Natural killer cell (primary cell): ENCODE measurements around the gene HMX1. TPM values are rescaled to one million over a fixed set of nuclear protein-coding genes. Genes with fewer than 3 reads are reported as not detected.

ENCODE experiments used
- ATAC-seq, 3 donors: fragments of 150-1000 bp in 2 of 3; fragments of 200-7000 bp in 1 of 3; cut with Tn5 transposase; 1 replicate in 1 of 3; 2 replicates in 2 of 3; pipeline ENCODE4 v1.10.0; 2021; ENCODE audit warnings: mild to moderate bottlenecking in 2 of 3, moderate library complexity in 2 of 3
- DNase-seq, 2 donors: peaks; one replicate each; pipeline versions ENCODE4 v3.0.0 to v3.0.0-alpha.2; 2013 to 2021; ENCODE audit warnings: mixed read lengths in 1 of 2
- H3K27ac ChIP-seq: one replicate; pipeline ENCODE4 v1.5.1; 2013; ENCODE audit warnings: mild to moderate bottlenecking, low read length
- H3K27me3 ChIP-seq: one replicate; pipeline ENCODE4 v1.6.1; 2013; ENCODE audit warnings: low read length; ENCODE audit not compliant: control insufficient read depth, insufficient read depth
- H3K36me3 ChIP-seq: one replicate; pipeline ENCODE4 v1.6.1; 2013; ENCODE audit warnings: low read length; ENCODE audit not compliant: control insufficient read depth, insufficient read depth
- H3K4me1 ChIP-seq: one replicate; pipeline ENCODE4 v1.6.1; 2013; ENCODE audit warnings: low read length; ENCODE audit not compliant: control insufficient read depth, insufficient read depth
- H3K4me3 ChIP-seq: one replicate; pipeline ENCODE4 v1.5.1; 2013; ENCODE audit warnings: low read length
- H3K9me3 ChIP-seq: one replicate; pipeline ENCODE4 v1.6.1; 2013; ENCODE audit warnings: low read length; ENCODE audit not compliant: control insufficient read depth, insufficient read depth
- H3K27ac Mint-ChIP-seq, 2 donors: one replicate each; pipeline ENCODE4 v1.8.0; 2022; ENCODE audit warnings: mild to moderate bottlenecking in 2 of 2, mixed read lengths in 2 of 2, moderate library complexity in 1 of 2
- H3K27me3 Mint-ChIP-seq, 2 donors: one replicate each; pipeline ENCODE4 v1.8.0; 2022; ENCODE audit warnings: low read depth in 2 of 2, mixed read lengths in 2 of 2
- H3K36me3 Mint-ChIP-seq: one replicate; pipeline ENCODE4 v1.8.0; 2022; ENCODE audit warnings: mixed read lengths
- H3K4me1 Mint-ChIP-seq, 2 donors: one replicate each; pipeline ENCODE4 v1.8.0; 2022; ENCODE audit warnings: mixed read lengths in 2 of 2
- H3K4me3 Mint-ChIP-seq: one replicate; pipeline ENCODE4 v1.8.0; 2022; ENCODE audit warnings: mild to moderate bottlenecking, moderate library complexity, mixed read lengths
- H3K9me3 Mint-ChIP-seq, 2 donors: one replicate each; pipeline ENCODE4 v1.8.0; 2022; ENCODE audit warnings: mixed read lengths in 2 of 2
- CTCF ChIP-seq: fragments of 200-600 bp; IDR thresholded peaks from one replicate; pipeline ENCODE4 v1.8.0; 2022; ENCODE audit warnings: antibody characterized with exemption
- WGBS: methylation state at CpG from one replicate; pipeline ENCODE4 v1.1.7; 2013; ENCODE audit warnings: missing lambda C conversion rate; ENCODE audit not compliant: insufficient coverage; 5-methylcytosine and 5-hydroxymethylcytosine counted together
- intact Hi-C: fragments of 100-400 bp; cut with micrococcal nuclease; formaldehyde crosslinking; loops from one replicate; pipeline ENCODE4 v1.14.2; 2022
- total RNA-seq, 4 donors: library from RNA; stranded (reverse); fragments of 120-200 nt in 1 of 4; gene quantifications; one replicate each; pipeline versions ENCODE4 v1.2.3 to v1.2.4, GENCODE V29; 2013 to 2022

HMX1 gene
- total RNA-seq, 3 donors from 2014 or later (not counting 1 experiment from before 2014, with no cell fraction given): not detected

DNA sequence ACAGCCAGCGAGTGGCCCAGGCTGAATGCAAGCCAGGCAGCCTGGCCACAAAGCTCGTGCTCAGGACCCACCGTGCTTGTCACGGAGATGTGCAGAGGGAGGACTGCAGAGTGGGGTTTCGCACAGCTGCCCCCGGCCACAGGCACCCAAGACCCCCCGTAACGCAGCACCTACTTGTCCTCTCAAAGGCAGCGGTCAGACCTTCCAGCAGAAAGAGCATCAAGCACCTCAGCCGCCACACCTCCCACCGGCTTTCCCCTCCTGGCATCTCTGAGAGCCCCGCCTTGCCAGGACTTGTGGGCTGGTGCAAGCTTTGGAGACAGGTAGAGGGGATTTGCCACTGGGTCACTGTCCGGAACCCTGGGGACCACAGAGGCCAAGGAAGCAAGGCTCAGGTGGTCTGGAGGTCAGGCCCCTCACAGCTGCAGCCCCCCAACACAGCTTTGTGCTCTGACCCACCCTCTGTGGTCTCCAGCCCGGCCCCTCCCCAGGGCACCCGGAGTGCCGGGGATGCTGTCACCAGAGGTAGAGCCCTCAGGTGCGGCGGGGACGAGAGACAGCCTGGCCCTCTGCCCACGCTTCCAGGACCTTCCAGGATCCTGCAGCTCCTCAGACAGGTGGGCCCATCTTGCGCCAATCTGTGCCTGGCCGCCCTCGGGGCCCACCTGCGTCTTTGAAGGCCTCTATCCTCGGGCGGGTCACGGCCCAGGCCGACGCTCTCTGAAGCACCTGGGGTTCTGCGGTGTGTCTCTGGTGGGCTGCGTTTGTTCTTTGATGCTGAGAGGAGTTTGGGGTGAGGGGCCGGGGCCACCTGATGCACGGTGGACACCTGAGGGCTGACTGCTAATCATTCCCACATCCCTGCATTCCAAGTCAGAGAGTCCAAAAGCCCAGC lies 34.4 kb upstream of the HMX1 start:
- H3K27ac Mint-ChIP-seq: no peak overlapping the region
- no peaks in the 10 kb centered on the region for H3K36me3 ChIP-seq
- H3K27me3 ChIP-seq: no peaks in the 10 kb centered on the region
- no peak for DNase-seq
- TF ChIP-seq CTCF: no peak
- no peaks in the 10 kb centered on the region for H3K9me3 Mint-ChIP-seq
- H3K27ac ChIP-seq: no peak overlapping the region
- H3K4me1 ChIP-seq: no peaks in the 10 kb centered on the region
- H3K27me3 Mint-ChIP-seq: peaks cover 2 to 7% of the 10 kb centered on the region in 2 donors
- no peak overlapping the region for H3K4me3 ChIP-seq
- H3K4me3 Mint-ChIP-seq: no peak overlapping the region
- WGBS: 85% methylated on average over 33 of the region's 33 CpGs
- peaks cover 4% of the 10 kb centered on the region for H3K9me3 ChIP-seq
- intact Hi-C loops: no loop called here
- no peaks in the 10 kb centered on the region for H3K36me3 Mint-ChIP-seq
- no peaks in the 10 kb centered on the region for H3K4me1 Mint-ChIP-seq
- no peak for ATAC-seq

DNA sequence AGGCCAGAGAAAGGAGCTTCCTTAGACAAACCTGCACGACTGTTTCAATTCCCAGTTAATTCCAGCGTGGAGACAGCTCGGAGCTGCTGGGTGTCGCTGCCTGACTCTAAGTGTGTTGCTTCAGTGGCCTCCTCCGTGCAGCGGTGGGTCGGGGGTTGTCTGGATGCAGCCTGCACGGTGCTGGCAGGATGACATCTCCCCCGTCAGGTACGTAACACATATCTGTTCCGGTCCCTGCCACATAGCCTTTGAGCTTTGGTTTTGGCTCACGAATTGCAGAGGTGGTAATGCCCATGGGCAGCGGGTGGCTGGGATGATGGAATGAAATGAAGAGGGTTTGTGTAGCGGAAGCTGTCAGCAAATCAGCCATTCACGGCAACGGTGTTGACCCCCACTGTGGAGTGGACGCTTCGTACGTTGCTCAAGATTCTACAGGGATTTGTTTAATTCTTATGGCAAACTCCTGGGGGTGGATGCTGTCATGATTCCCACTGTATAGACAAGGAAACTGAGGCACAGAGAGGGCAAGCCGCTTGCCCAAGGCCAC lies 33.7 kb upstream of the HMX1 start:
- intact Hi-C loops: no loop called here
- 83% methylated on average over 20 of the region's 20 CpGs for WGBS
- no peak for DNase-seq
- Histone ChIP-seq H3K4me3 (no peak overlapping the region), H3K27ac (no peak overlapping the region), H3K4me1 (no peaks in the 10 kb centered on the region), H3K36me3 (no peaks in the 10 kb centered on the region), H3K9me3 (peaks cover 4% of the 10 kb centered on the region), H3K27me3 (no peaks in the 10 kb centered on the region)
- TF ChIP-seq CTCF: no peak
- Mint-ChIP-seq H3K36me3 (no peaks in the 10 kb centered on the region), H3K9me3 (no peaks in the 10 kb centered on the region), H3K27ac (no peak overlapping the region), H3K4me3 (no peak overlapping the region), H3K27me3 (peaks cover 2 to 7% of the 10 kb centered on the region in 2 donors), H3K4me1 (no peaks in the 10 kb centered on the region)
- no peak for ATAC-seq

GRCh38 chr4:8904666-8905065 lies 33.0 kb upstream of the HMX1 start:
- Histone ChIP-seq H3K36me3 (no peaks in the 10 kb centered on the region), H3K27me3 (no peaks in the 10 kb centered on the region), H3K4me3 (no peak overlapping the region), H3K9me3 (peaks cover 4% of the 10 kb centered on the region), H3K27ac (no peak overlapping the region), H3K4me1 (no peaks in the 10 kb centered on the region)
- Mint-ChIP-seq H3K27ac (no peak overlapping the region), H3K36me3 (no peaks in the 10 kb centered on the region), H3K4me1 (no peaks in the 10 kb centered on the region), H3K9me3 (no peaks in the 10 kb centered on the region), H3K27me3 (peaks cover 2 to 7% of the 10 kb centered on the region in 2 donors), H3K4me3 (no peak overlapping the region)
- ATAC-seq (no peak), DNase-seq (no peak)
- WGBS: 81% methylated on average over 6 of the region's 6 CpGs
- intact Hi-C loops: no loop called here
- TF ChIP-seq CTCF: no peak
